K562 (cell line): ENCODE measurements around the gene PGF. TPM values are rescaled to one million over a fixed set of nuclear protein-coding genes. Genes with fewer than 3 reads are reported as not detected.

ENCODE experiments used
- GABPB2 ChIP-seq: fragments of 250-450 bp; sonication (Bioruptor Pico); conservative IDR thresholded peaks from 2 replicates; pipeline ENCODE4 v1.5.1; 2021; ENCODE audit warnings: mild to moderate bottlenecking
- HOXB6 ChIP-seq: fragments of 250-450 bp; sonication (Bioruptor Pico); IDR thresholded peaks from 2 replicates; pipeline ENCODE4 v1.5.1; 2022; ENCODE audit warnings: mild to moderate bottlenecking, borderline replicate concordance
- MTF1 ChIP-seq: fragments of 250-450 bp; sonication (Bioruptor Pico); IDR thresholded peaks from 2 replicates; pipeline ENCODE4 v1.9.0; 2021; ENCODE audit warnings: moderate library complexity, mild to moderate bottlenecking, inconsistent platforms, borderline replicate concordance
- NFIC ChIP-seq: fragments of 450-650 bp; IDR thresholded peaks from 2 replicates; pipeline ENCODE4 v1.6.1; 2017; ENCODE audit warnings: mild to moderate bottlenecking, inconsistent platforms
- POLR3A ChIP-seq: IDR thresholded peaks from 2 replicates; pipeline ENCODE4 v1.6.1; 2011; ENCODE audit warnings: borderline replicate concordance, mild to moderate bottlenecking, moderate library complexity; ENCODE audit not compliant: insufficient read length, insufficient read depth; ENCODE audit errors: extremely low read depth
- RBM22 ChIP-seq: fragments of 200-400 bp; formaldehyde crosslinking; IDR thresholded peaks from 2 replicates; pipeline ENCODE4 v1.6.1; 2018; ENCODE audit warnings: low read length, low read depth; ENCODE audit not compliant: poor library complexity, severe bottlenecking
- SMARCC2 ChIP-seq: fragments of 450-650 bp; IDR thresholded peaks from 2 replicates; pipeline ENCODE4 v1.6.1; 2017; ENCODE audit warnings: antibody characterized with exemption, moderate library complexity, mild to moderate bottlenecking, low read depth
- ZNF23 ChIP-seq: fragments of 250-450 bp; sonication (Bioruptor Pico); IDR thresholded peaks from 2 replicates; pipeline ENCODE4 v1.4.0; 2020; ENCODE audit warnings: mild to moderate bottlenecking
- ZNF311 ChIP-seq: fragments of 250-450 bp; sonication (Bioruptor Pico); IDR thresholded peaks from 2 replicates; pipeline ENCODE4 v1.4.0; 2020; ENCODE audit warnings: mild to moderate bottlenecking, moderate library complexity
- ZNF41 ChIP-seq: fragments of 250-450 bp; sonication (Bioruptor Pico); conservative IDR thresholded peaks from 2 replicates; pipeline ENCODE4 v1.4.0; 2020; ENCODE audit warnings: mild to moderate bottlenecking
- ZNF518B ChIP-seq: fragments of 250-450 bp; sonication (Bioruptor Pico); IDR thresholded peaks from 2 replicates; pipeline ENCODE4 v1.5.0; 2021; ENCODE audit warnings: mild to moderate bottlenecking, moderate library complexity
- ZNF551 ChIP-seq: fragments of 250-450 bp; sonication (Bioruptor Pico); IDR thresholded peaks from 2 replicates; pipeline ENCODE4 v1.5.0; 2021; ENCODE audit warnings: mild to moderate bottlenecking, moderate library complexity
- ZNF76 ChIP-seq: fragments of 250-450 bp; sonication (Bioruptor Pico); IDR thresholded peaks from 2 replicates; pipeline ENCODE4 v1.4.0; 2020; ENCODE audit warnings: mild to moderate bottlenecking, moderate library complexity, borderline replicate concordance
- ZZZ3 ChIP-seq: fragments of 450-650 bp; IDR thresholded peaks from 2 replicates; pipeline ENCODE4 v1.6.1; 2016; ENCODE audit warnings: antibody characterized with exemption, mild to moderate bottlenecking, moderate library complexity
- polyA plus RNA-seq, 8 experiments: library from polyadenylated mRNA; depleted of rRNA in 4 of 8; stranded (reverse) in 5 of 8; unstranded in 3 of 8; fragments of >200 nt; fragmentation: Nextera tagmentation in 2 of 8; fragmentation: Illumina TruSeq in 1 of 8; extraction: Ambion mirVana in 2 of 8; extraction: Trizol in 1 of 8; gene quantifications; 2 replicates each; pipeline versions ENCODE4 v1.2.1 to v1.2.3, GENCODE V29; 2011 to 2014; ENCODE audit warnings: inconsistent platforms in 1 of 8, missing spikeins in 1 of 8
- total RNA-seq, 7 experiments: library from RNA; depleted of rRNA in 6 of 7; stranded (reverse); fragments of >200 nt in 6 of 7; fragmentation: Illumina TruSeq in 2 of 7; extraction: Trizol in 2 of 7; gene quantifications; 2 replicates each; pipeline versions ENCODE4 v1.2.1 to v1.2.3, GENCODE V29; 2011 to 2021; ENCODE audit warnings: low replicate concordance in 1 of 7
- TF ChIP-seq, protein P1 (sequence below): fragments of 250-450 bp; sonication (Bioruptor Pico); IDR thresholded peaks from 2 replicates; pipeline ENCODE4 v1.4.0; 2020
- TF ChIP-seq, protein P2 (sequence below): fragments of 250-450 bp; sonication (Bioruptor Pico); IDR thresholded peaks from 2 replicates; pipeline ENCODE4 v1.8.0; 2022; ENCODE audit warnings: inconsistent platforms

Gene PGF
- total and polyA plus RNA-seq, 9 of the 15 experiments (the other 6 are each of a cell fraction or from before 2014, with no cell fraction given) = 0.04 to 0.44 (median 0.18) TPM

GRCh38 chr14:75002392-75003249 is 47.2 kb upstream of the PGF start, which contains the start of gene EIF2B2 (continued):
- no peak for TF ChIP-seq MTF1
- TF ChIP-seq, protein P1, sequence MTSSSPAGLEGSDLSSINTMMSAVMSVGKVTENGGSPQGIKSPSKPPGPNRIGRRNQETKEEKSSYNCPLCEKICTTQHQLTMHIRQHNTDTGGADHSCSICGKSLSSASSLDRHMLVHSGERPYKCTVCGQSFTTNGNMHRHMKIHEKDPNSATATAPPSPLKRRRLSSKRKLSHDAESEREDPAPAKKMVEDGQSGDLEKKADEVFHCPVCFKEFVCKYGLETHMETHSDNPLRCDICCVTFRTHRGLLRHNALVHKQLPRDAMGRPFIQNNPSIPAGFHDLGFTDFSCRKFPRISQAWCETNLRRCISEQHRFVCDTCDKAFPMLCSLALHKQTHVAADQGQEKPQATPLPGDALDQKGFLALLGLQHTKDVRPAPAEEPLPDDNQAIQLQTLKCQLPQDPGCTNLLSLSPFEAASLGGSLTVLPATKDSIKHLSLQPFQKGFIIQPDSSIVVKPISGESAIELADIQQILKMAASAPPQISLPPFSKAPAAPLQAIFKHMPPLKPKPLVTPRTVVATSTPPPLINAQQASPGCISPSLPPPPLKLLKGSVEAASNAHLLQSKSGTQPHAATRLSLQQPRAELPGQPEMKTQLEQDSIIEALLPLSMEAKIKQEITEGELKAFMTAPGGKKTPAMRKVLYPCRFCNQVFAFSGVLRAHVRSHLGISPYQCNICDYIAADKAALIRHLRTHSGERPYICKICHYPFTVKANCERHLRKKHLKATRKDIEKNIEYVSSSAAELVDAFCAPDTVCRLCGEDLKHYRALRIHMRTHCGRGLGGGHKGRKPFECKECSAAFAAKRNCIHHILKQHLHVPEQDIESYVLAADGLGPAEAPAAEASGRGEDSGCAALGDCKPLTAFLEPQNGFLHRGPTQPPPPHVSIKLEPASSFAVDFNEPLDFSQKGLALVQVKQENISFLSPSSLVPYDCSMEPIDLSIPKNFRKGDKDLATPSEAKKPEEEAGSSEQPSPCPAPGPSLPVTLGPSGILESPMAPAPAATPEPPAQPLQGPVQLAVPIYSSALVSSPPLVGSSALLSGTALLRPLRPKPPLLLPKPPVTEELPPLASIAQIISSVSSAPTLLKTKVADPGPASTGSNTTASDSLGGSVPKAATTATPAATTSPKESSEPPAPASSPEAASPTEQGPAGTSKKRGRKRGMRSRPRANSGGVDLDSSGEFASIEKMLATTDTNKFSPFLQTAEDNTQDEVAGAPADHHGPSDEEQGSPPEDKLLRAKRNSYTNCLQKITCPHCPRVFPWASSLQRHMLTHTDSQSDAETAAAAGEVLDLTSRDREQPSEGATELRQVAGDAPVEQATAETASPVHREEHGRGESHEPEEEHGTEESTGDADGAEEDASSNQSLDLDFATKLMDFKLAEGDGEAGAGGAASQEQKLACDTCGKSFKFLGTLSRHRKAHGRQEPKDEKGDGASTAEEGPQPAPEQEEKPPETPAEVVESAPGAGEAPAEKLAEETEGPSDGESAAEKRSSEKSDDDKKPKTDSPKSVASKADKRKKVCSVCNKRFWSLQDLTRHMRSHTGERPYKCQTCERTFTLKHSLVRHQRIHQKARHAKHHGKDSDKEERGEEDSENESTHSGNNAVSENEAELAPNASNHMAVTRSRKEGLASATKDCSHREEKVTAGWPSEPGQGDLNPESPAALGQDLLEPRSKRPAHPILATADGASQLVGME (CRISPR knock-in tag) = no peak
- TF ChIP-seq, protein P2, sequence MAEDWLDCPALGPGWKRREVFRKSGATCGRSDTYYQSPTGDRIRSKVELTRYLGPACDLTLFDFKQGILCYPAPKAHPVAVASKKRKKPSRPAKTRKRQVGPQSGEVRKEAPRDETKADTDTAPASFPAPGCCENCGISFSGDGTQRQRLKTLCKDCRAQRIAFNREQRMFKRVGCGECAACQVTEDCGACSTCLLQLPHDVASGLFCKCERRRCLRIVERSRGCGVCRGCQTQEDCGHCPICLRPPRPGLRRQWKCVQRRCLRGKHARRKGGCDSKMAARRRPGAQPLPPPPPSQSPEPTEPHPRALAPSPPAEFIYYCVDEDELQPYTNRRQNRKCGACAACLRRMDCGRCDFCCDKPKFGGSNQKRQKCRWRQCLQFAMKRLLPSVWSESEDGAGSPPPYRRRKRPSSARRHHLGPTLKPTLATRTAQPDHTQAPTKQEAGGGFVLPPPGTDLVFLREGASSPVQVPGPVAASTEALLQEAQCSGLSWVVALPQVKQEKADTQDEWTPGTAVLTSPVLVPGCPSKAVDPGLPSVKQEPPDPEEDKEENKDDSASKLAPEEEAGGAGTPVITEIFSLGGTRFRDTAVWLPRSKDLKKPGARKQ = no peak
- TF ChIP-seq ZNF518B (CRISPR knock-in tag) = no peak
- TF ChIP-seq ZZZ3 = no peak
- no peak for TF ChIP-seq GABPB2 (CRISPR knock-in tag)
- no peak for TF ChIP-seq ZNF551 (CRISPR knock-in tag)
- no peak for TF ChIP-seq NFIC
- TF ChIP-seq SMARCC2 = no peak
- TF ChIP-seq ZNF23 = no peak
- TF ChIP-seq POLR3A = no peak
- no peak for TF ChIP-seq RBM22
- no peak for TF ChIP-seq ZNF76 (CRISPR knock-in tag)
- TF ChIP-seq ZNF41 (CRISPR knock-in tag) = no peak
- no peak for TF ChIP-seq HOXB6 (CRISPR knock-in tag)
- no peak for TF ChIP-seq ZNF311
